HL-60/S4 treated with phorbol 12-myristate 13-acetate at 8.2 ng/mL for 4 days and 3 days (cell line): ENCODE data around the gene ODF4.
"Not testable (repeated sequence)": the region's sequence is repeated elsewhere in the genome, so short reads cannot be mapped to it uniquely, and the experiment has no call there.

Experiments
- in situ Hi-C: fragments of 300-500 bp; cut with MboI; formaldehyde crosslinking; loops from 2 replicates; pipeline ENCODE4 v1.15.0; 2022; ENCODE audit warnings: low sequenced_read_pairs

The ODF4 gene

DNA sequence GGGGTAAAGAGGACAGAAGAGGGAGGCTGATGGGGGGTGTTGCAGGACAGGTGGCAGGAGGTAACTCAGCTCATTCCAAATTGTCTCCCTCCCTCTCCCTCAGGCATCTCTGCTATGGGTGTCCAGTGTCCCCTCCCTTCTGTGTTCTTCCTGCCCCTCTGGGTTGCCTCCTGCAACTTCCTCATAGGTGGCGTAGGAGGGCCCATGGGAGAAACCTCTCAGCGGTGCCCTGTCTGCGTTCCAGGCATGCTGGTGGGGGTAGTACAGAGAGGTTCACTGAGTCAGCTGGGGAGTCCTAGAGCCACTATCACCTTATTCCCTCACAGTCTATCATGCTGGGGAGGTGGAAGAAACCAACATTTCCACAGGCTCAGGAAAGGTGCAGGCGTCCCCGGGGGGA lies 14.7 kb upstream of the ODF4 start:
- in situ Hi-C loops, result no loop called here

- in situ Hi-C loops, result no loop called here
Measured at GRCh38 chr17:8326511-8327302, 12.9 kb upstream of the ODF4 start.

- in situ Hi-C loops, result no loop called here
Measured at GRCh38 chr17:8327303-8327649, 12.4 kb upstream of the ODF4 start.

DNA sequence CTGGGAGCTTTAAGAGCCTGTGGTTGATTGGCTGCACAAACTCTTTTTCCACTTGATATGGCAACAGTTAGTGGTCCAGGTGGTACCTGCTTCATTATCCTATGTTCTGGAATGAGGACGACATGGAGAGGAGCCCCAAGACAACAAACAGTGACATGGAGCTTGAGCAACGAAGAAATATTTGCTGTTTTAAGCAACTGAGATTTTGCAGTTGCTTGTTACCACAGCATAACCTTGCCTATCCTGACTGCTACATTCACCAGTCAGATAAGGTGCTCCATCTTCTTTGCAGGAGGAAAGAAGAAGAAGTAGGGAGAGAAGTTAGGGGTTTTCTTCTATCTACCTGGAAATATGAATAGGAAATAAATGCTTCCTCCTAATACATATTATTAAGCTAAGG lies 7.5 kb upstream of the ODF4 start:
- in situ Hi-C loops, result no loop called here

DNA sequence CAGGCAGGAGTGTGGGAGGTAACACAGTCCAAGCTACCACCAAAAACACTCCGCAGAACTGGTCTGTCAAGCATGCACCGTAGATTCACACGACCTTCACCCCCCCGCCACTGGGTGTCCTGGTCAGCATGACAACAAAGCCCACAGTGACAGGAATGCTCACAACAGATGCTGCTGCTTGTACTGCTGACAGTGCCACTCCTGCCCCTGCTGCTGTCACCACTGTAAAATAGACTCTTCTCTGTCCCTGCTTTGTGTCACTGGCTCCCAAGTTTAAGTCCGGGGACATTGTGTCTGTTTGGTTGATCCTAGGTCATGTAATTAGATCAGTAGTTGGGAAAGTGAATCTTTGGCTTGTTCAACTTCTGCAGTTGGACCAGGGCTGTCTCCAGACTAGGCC lies 7.0 kb upstream of the ODF4 start:
- in situ Hi-C loops, result no loop called here

DNA sequence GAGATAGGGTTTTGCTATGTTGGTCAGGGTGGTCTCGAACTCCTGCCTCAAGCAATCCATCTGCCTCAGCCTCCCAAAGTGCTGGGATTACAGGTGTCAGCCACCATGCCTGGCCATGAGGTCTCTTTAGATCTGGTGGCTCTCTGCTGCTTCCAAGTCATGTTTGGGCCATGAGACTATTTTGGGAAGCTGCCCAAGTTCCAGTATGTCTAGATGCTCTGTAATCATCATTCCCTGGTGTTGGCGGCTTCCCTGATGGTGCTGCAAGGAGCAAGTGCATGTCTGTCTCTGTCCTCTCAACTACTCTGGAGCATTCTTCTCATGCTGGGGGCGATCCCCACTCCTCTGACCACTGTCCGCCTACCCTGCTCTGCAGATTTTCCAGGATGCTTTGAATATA lies 6.4 kb upstream of the ODF4 start:
- in situ Hi-C loops, result no loop called here

GRCh38 chr17:8337802-8338752 lies 1.6 kb upstream of the ODF4 start:
- in situ Hi-C loops, result no loop called here

DNA sequence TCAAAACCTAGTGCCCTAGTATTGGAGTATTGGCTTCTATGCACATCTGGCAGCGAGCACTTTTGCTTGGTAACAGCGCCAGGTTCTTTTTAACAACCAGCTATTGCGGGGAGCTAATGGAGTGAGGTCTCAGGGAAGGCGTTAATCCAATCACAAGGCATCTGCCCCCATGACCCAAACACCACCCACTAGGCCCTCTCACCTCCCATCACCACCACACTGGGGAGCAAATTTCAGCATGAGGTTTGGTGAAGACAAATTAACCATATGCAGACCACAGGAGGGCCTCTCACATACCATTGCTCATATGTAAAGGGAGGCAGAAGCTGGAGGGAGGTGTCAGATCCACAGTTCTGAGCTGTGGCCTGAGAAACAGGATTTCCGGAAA lies 893 bp upstream of the ODF4 start:
- in situ Hi-C loops, result no loop called here

DNA sequence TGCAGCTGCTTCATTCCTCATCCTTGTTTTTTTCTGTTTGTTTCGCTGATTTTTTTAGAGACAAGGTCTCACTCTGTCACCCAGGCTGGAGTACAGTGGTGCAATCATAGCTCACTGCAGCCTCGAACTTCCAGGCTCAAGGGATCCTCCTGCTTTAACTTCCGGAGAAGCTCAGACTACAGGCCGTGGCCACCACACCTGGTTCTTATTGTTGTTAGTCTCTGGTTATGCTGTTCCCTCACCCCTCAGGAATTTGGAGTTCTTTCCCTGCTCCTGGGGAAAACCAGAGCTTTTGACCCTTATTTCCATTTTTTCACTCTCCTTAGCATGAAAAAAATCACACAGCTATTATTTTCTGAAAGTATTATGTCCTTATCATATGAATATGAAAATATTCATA lies 1.8 kb downstream of the ODF4 start:
- in situ Hi-C loops, result no loop called here

- in situ Hi-C loops, result no loop called here
Measured at GRCh38 chr17:8345052-8345690, 5.5 kb downstream of the ODF4 start.

- in situ Hi-C loops, result no loop called here
Measured at GRCh38 chr17:8345951-8346665, 6.5 kb downstream of the ODF4 start.

- in situ Hi-C loops, result not testable (repeated sequence)
Measured at GRCh38 chr17:8347001-8347400, 7.4 kb downstream of the ODF4 start.

GRCh38 chr17:8350339-8350738 lies 10.7 kb downstream of the ODF4 start:
- in situ Hi-C loops, result no loop called here

DNA sequence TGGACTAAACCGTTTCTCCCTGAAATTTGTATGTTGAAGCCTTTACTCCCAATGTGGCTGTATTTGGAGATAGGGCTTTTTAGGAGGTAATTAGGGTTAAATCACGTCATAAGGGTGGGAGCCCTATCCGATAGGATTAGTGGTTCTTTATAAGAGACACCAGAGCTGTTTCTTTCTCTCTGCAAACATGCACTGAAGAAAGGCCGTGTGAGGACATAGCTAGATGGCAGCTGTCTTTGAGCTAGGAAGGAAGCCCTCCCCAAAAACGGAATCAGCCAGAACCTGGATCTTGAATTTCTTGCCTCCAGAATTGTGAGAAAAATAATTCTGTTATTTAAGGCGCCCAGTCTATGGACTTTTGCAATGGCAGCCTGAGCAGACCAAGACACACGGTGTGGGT lies 14.1 kb downstream of the ODF4 start:
- in situ Hi-C loops, result no loop called here

- in situ Hi-C loops, result no loop called here
Measured at GRCh38 chr17:8354236-8354635, 14.6 kb downstream of the ODF4 start.

DNA sequence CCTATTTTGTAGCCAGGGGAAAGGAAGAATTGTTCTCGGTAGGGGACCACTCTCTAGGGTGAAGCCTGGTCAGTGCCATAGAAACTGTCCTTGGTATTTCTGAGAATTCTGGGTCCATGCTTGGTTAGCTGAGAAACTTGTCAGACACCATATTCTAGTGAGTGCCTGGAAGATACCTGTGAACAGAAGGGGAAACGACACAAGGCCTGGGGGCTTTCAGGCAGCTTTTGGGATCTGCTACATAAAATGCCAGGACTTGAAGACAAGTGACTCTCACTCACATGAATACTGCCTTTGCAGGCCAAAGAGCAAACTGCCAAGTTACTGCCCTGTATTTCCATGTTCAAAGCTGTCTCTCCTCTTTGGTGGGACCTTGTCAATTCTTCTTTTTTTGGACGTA lies 18.3 kb downstream of the ODF4 start:
- in situ Hi-C loops, result no loop called here

- in situ Hi-C loops, result no loop called here
Measured at GRCh38 chr17:8359769-8360168, 20.1 kb downstream of the ODF4 start.

- in situ Hi-C loops, result no loop called here
Measured at GRCh38 chr17:8360260-8360659, 20.6 kb downstream of the ODF4 start.

GRCh38 chr17:8360751-8361150 lies 21.1 kb downstream of the ODF4 start:
- in situ Hi-C loops, result no loop called here

GRCh38 chr17:8362651-8363332 lies 23.2 kb downstream of the ODF4 start:
- in situ Hi-C loops, result no loop called here

DNA sequence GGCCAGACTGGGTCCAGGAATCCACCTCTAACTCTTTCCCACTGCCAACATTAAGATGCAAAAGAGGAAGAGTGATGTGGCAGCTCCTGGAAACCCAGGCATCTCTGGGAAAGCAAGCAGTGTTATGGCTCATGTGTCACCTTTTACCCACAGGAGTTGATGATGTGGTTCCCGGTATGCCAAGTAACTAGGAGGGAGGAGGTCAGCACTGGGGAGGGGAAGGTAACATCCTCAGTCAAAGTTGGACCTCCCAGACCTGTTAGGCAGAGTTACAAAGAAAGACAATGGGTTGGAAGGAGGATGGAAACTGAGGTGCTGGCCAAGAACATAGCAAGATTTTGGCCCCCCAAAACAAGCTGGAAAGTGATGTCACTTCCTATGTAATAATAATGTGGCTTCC lies 25.5 kb downstream of the ODF4 start:
- in situ Hi-C loops, result no loop called here
